Measurements from ENCODE around the gene LEF1. TPM values are rescaled to one million over a fixed set of nuclear protein-coding genes. Genes with fewer than 3 reads are reported as not detected.

The LEF1 gene
- total RNA-seq, 2 experiments from 2014 or later = 281 to 309 TPM

DNA sequence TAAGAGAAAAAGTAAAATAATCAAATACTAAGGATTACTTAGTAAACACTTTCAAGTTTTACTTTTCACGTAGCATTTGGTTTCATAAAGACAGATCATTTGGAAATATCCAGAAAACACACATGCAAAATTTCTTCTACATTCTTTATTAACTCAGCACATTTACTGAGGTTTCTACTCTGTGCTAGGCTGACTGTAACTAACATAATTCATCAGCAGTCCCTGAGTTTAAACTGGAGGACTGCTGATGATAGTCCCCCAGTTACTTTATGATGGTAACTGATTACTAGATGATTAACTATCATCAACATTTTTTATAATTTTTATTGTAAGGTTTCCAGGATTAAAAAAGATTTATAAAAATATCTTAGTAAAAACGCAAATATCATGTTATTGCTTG, 12.3 kb downstream of the LEF1 start:
- peaks cover 36% of the 10 kb centered on the region for H3K36me3 Mint-ChIP-seq
- H3K4me1 Mint-ChIP-seq = peaks cover 77% of the 10 kb centered on the region
- DNase-seq (no peak), ATAC-seq (ENCODE audit: low read depth) (no peak)
- no peaks in the 10 kb centered on the region for H3K9me3 Mint-ChIP-seq
- H3K27ac Mint-ChIP-seq = peak overlapping the region; percentile 80
- H3K27me3 Mint-ChIP-seq = no peaks in the 10 kb centered on the region
- POLR2A ChIA-PET = interaction anchor here (0.7 to 5.7 kb wide), 9 partner anchors 9 to 48 kb away, joined by 3 to 39 read pairs (median 9); partner anchors contain the start of gene LEF1
- H3K4me3 Mint-ChIP-seq = peak overlapping the region; percentile 80

DNA sequence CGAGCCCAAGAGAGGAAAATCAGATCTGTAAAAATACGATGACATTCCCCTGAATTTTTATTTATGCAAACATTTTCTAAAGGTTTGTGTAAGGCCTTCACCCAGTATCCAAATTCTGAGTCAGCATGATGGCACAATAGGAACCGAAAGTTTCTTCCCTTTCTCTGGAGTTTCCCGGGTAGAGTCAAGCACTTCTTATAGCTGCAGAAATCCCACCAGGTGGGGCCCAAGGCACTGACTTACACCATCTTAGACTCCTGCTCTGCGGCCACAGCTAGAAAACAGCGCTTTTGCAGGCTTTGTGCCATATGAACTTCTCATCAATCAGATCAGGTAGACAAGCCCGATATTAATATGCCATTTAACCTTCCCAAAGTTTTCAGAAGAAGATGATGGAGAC, 13.4 kb downstream of the LEF1 start:
- H3K27me3 Mint-ChIP-seq = no peaks in the 10 kb centered on the region
- H3K4me1 Mint-ChIP-seq = peaks cover 76% of the 10 kb centered on the region
- H3K9me3 Mint-ChIP-seq = no peaks in the 10 kb centered on the region
- no peak for DNase-seq
- POLR2A ChIA-PET = interaction anchor here (0.9 to 5.7 kb wide), 9 partner anchors 8 to 311 kb away, joined by 3 to 39 read pairs (median 5); no protein-coding TSS in a partner anchor
- peaks cover 40% of the 10 kb centered on the region for H3K36me3 Mint-ChIP-seq
- peak overlapping the region; percentile 70 for H3K27ac Mint-ChIP-seq
- ATAC-seq (ENCODE audit: low read depth) = peak; percentile 28
- peak overlapping the region; percentile 80 for H3K4me3 Mint-ChIP-seq

DNA sequence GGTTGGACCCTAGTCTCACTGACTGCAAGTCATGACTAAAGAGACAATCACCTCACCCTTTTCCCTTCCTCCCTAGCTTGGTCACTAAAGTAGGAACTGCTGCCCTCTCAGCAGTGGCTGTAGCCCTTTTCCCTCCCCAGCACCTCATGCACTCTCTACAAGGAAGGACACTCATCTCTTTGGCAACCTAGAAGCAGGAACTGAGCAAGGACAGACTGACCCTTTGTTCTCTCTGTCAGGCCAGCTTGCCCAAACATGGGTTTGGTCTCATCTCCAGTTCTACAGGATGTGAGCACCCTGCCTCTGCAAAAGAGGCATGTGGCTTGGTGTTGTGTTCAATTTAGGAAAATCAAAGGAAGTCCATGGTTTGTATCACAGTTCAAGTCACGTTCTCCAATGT, 15.8 kb downstream of the LEF1 start:
- Mint-ChIP-seq H3K9me3 (no peaks in the 10 kb centered on the region), H3K27me3 (no peaks in the 10 kb centered on the region), H3K36me3 (peaks cover 34% of the 10 kb centered on the region), H3K4me1 (peaks cover 68% of the 10 kb centered on the region), H3K27ac (peak overlapping the region; percentile 76), H3K4me3 (peak overlapping the region; percentile 79)
- POLR2A ChIA-PET = interaction anchor here (1.2 to 2.9 kb wide), 8 partner anchors 8 to 123 kb away, joined by 4 to 13 read pairs (median 5); partner anchors contain the start of gene LEF1
- no peak for DNase-seq
- peak; percentile 8 for ATAC-seq (ENCODE audit: low read depth)

DNA sequence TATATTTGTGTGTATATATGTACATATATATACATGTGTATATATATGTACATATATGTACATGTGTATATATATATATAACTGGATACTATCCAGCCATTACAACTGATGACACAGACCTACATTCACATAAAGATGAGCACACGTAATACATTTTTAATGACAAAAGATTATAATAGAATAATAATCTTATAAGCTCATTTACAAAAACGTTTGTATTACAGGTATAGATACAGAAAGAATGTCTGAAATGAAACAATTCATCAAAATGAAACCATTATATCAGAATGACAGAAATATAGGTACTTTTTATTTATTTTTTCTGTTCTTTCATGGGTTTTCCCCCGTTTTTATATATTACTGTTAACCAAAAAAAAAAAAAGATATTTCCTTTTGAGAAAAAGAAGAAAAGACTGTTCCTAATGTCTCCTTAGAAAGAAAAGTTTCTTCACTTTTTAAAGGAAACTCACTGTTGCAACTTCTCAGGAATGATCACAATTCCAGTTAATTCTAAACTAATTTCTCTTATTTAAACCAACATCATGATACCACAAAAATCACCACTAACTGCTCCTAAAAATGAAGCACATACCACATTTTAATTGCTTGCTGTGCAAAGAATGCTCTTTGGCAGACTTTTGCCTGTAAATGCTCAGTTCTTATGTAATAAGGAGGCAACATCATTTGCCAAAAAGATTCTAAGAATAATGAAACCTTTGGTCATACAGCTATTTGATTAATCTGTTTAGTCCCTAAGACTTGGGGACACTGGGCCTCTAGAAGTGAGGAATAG, 18.9 kb downstream of the LEF1 start:
- Mint-ChIP-seq H3K4me3 (peak overlapping the region; percentile 58), H3K36me3 (peaks cover 31% of the 10 kb centered on the region), H3K9me3 (no peaks in the 10 kb centered on the region), H3K27ac (peak overlapping the region; percentile 26), H3K27me3 (no peaks in the 10 kb centered on the region), H3K4me1 (peaks cover 68% of the 10 kb centered on the region)
- no peak for ATAC-seq (ENCODE audit: low read depth)
- POLR2A ChIA-PET = interaction anchor here (0.5 to 2.9 kb wide), 6 partner anchors 8 to 114 kb away, joined by 3 to 10 read pairs (median 4); partner anchors contain the start of gene LEF1
- no peak for DNase-seq

DNA sequence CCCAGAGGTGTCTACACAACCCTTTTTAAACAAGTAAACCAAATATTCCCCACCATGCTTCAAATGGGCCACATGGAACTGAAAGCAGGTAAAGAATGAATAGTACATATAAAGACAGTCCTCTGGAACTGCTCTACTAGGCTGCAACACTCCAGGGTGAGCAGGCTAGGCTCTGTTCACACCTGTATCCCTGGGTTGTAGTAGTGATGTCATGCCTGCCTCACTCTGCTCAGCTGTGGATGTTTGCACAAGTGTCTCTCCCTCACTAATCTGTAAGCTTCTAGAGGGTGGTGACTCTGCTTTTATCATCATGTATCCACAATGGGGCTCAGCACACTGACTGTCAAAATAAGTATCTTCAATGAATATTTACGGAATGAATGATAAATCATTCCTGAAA, 20.4 kb downstream of the LEF1 start:
- Mint-ChIP-seq H3K4me3 (peak overlapping the region; percentile 78), H3K36me3 (peaks cover 35% of the 10 kb centered on the region), H3K27ac (peak overlapping the region; percentile 44), H3K9me3 (no peaks in the 10 kb centered on the region), H3K4me1 (peaks cover 80% of the 10 kb centered on the region), H3K27me3 (no peaks in the 10 kb centered on the region)
- peak; percentile 44 for ATAC-seq (ENCODE audit: low read depth)
- DNase-seq = no peak
- POLR2A ChIA-PET = interaction anchor here (0.8 to 1.7 kb wide), 4 partner anchors 8 to 36 kb away, joined by 3 to 9 read pairs (median 3); partner anchors contain the start of gene LEF1

DNA sequence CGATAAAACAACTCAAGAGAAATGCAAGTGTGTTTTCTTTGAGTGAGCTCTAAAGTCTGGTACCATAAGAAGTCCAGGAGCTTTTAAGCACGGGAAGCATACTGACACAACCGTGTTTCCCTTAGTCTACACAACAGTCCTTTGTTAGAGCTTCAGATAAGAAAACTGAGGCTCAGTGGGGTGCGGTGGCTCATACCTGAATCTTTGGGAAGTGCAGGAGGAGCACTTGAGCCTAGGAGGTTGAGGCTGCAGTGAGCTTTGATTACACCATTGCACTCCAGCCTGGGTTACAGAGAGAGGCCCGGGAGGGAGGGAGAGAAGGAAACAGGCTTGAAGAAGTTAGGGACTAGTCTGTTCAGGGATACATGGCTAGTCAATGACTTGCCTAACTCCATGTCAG, 21.9 kb downstream of the LEF1 start:
- Mint-ChIP-seq H3K27ac (peak overlapping the region; percentile 81), H3K36me3 (peaks cover 23% of the 10 kb centered on the region)
- DNase-seq = no peak

DNA sequence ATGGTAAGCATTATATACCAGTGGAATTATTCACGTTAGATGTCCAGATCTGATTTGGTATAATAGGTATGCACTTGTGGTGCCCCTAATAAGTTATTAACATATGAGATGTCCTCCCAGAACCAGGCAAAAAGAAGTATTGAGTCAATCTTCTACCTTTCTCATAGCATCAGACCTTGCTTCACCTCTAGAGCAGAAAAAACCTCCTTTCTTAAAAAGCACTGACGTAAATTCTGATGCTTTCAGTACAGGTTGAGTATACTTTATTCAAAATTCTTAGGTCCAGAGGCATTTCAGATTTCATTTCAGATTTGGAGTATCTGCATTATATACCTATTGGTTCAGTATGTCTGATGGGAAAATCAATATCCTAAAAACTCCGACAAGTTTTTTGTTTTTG, 22.4 kb downstream of the LEF1 start:
- H3K27me3 Mint-ChIP-seq = no peaks in the 10 kb centered on the region
- peak overlapping the region; percentile 81 for H3K27ac Mint-ChIP-seq
- H3K4me3 Mint-ChIP-seq = peak overlapping the region; percentile 78

More for the DNA sequence above, 21.9 kb downstream of the LEF1 start:
- Mint-ChIP-seq H3K4me3 (peak overlapping the region; percentile 78), H3K27me3 (no peaks in the 10 kb centered on the region), H3K9me3 (no peaks in the 10 kb centered on the region), H3K4me1 (peaks cover 75% of the 10 kb centered on the region)
- no peak for ATAC-seq (ENCODE audit: low read depth)
- POLR2A ChIA-PET = interaction anchor here (0.6 to 3.9 kb wide), 4 partner anchors 9 to 478 kb away, joined by 3 to 27 read pairs (median 10); no protein-coding TSS in a partner anchor

DNA sequence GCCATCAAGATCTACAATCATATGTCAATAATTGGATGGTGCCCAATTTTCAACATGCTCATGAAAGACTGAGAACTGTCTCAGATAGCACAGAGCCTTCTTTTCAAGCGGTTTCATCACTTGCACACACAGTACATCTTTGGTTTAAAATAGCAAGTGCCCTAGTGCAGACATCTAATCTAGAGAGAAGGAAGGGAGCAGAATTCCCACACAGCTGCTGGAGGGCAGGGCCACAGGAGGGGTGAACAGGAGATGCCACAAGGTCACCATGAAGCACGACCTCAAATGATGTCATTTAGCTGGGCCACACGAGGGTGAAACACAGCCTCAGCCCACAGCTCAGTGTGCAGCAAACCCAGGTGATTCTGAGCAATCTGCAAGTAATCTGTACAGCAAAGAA, 24.3 kb downstream of the LEF1 start:
- POLR2A ChIA-PET = interaction anchor here (0.6 to 3.9 kb wide), 14 partner anchors 10 to 421 kb away, joined by 3 to 37 read pairs (median 5); partner anchors contain the start of gene LEF1
- Mint-ChIP-seq H3K27me3 (no peaks in the 10 kb centered on the region), H3K9me3 (no peaks in the 10 kb centered on the region), H3K4me1 (peaks cover 77% of the 10 kb centered on the region), H3K27ac (peak overlapping the region; percentile 78), H3K36me3 (peaks cover 25% of the 10 kb centered on the region), H3K4me3 (peak overlapping the region; percentile 76)
- peak; percentile 51 for ATAC-seq (ENCODE audit: low read depth)
- peak; percentile 58 for DNase-seq

More for the DNA sequence above, 22.4 kb downstream of the LEF1 start:
- POLR2A ChIA-PET = interaction anchor here (1.2 to 3.9 kb wide), 6 partner anchors 12 to 116 kb away, joined by 3 to 37 read pairs (median 11); partner anchors contain the start of gene LEF1
- Mint-ChIP-seq H3K4me1 (peaks cover 77% of the 10 kb centered on the region), H3K9me3 (no peaks in the 10 kb centered on the region), H3K36me3 (peaks cover 26% of the 10 kb centered on the region)
- no peak for DNase-seq
- ATAC-seq (ENCODE audit: low read depth) = no peak

DNA sequence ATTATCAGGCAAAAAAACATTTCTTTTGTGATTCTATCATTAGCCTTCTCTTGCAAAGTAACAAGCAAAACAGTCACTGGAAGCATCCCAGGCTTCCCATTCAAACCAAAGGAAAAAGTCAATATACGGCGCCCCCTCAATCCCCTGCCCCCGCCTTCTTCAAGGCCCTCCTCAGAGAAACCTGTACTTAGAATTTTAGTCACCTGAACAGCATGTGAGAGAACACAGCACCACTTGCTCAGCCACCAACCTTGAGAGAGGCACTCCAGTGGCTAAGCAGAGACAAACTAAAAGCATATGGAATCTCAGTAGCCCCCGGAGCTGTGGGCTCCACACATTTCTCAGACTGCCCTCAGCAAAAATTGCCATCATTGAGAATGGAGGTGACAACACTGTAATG, 25.2 kb downstream of the LEF1 start:
- ATAC-seq (ENCODE audit: low read depth) = no peak
- H3K27ac Mint-ChIP-seq = peak overlapping the region; percentile 78

DNA sequence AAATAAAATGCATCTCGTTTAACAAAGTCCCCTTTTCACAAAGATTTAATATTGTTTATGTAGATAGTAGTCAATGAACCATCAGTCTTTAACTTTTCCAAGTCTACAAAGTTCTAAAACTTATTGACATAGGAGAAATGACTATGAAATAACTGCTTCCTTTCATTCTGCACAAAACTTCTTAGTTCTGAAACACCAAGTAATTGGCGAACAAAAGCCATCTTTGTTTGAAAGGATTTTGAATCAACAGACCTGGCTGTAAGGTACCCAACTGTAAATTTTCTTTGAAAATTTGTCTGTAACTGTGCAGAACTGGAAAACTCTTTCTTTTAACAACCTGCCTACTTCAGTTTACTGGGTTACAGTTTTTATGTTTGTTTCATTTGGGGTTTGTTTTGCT, 25.9 kb downstream of the LEF1 start:
- H3K9me3 Mint-ChIP-seq = no peaks in the 10 kb centered on the region
- DNase-seq (no peak), ATAC-seq (ENCODE audit: low read depth) (no peak)
- peaks cover 30% of the 10 kb centered on the region for H3K36me3 Mint-ChIP-seq
- H3K4me1 Mint-ChIP-seq = peaks cover 82% of the 10 kb centered on the region
- peak overlapping the region; percentile 76 for H3K4me3 Mint-ChIP-seq
- H3K27ac Mint-ChIP-seq = peak overlapping the region; percentile 78
- no peaks in the 10 kb centered on the region for H3K27me3 Mint-ChIP-seq
- POLR2A ChIA-PET = interaction anchor here (0.6 to 3.9 kb wide), 2 partner anchors 24 to 53 kb away, joined by 4 to 37 read pairs; partner anchors contain the start of gene LEF1

More for the DNA sequence above, 25.2 kb downstream of the LEF1 start:
- H3K4me1 Mint-ChIP-seq = peaks cover 82% of the 10 kb centered on the region
- peak overlapping the region; percentile 76 for H3K4me3 Mint-ChIP-seq
- H3K9me3 Mint-ChIP-seq = no peaks in the 10 kb centered on the region
- peaks cover 30% of the 10 kb centered on the region for H3K36me3 Mint-ChIP-seq
- no peaks in the 10 kb centered on the region for H3K27me3 Mint-ChIP-seq
- POLR2A ChIA-PET = interaction anchor here (1.0 to 3.9 kb wide), 7 partner anchors 12 to 422 kb away, joined by 3 to 37 read pairs (median 7); partner anchors contain the start of gene LEF1
- peak; percentile 34 for DNase-seq

DNA sequence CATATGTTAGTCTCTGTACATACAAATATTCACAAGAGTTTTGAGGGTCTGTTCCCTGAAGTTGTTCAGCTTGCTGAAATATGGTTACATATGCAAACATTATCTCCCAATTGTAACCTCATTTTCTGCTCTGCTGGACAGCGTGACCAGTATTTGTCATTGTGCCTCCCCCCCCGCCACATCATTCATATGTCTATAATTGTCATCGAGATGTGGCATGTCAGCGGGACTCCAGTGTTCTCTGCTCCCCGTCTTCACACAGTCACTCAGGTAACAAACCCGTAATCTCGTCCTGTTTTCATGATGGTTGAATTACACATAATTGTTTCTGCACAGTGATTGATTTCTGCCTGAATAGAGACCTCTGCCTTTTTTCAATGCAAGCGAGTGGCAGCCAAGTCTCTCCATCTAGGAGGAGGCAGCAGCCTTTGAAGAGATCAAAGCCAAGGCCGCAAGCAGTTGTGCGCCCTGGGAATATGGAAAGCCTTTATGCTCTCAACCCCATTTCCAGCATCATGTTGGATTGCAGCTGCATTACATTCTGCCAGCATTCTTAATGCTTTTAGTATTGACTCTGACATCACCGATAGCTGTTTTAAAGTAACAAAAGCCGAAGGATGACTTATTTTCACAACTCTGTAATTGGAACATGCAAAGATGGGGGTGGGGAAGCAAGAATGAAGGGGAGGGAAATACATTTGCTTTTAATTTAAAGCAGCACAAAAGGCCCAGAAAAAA, 27.4 kb downstream of the LEF1 start:
- DNase-seq (peak; percentile 29), ATAC-seq (ENCODE audit: low read depth) (no peak)
- Mint-ChIP-seq H3K9me3 (no peaks in the 10 kb centered on the region), H3K27ac (peak overlapping the region; percentile 89), H3K4me3 (peak overlapping the region; percentile 83), H3K27me3 (no peaks in the 10 kb centered on the region), H3K4me1 (peaks cover 74% of the 10 kb centered on the region), H3K36me3 (peaks cover 28% of the 10 kb centered on the region)
- POLR2A ChIA-PET = interaction anchor here (1.4 to 1.6 kb wide), 5 partner anchors 16 to 47 kb away, joined by 3 to 9 read pairs (median 3); no protein-coding TSS in a partner anchor

DNA sequence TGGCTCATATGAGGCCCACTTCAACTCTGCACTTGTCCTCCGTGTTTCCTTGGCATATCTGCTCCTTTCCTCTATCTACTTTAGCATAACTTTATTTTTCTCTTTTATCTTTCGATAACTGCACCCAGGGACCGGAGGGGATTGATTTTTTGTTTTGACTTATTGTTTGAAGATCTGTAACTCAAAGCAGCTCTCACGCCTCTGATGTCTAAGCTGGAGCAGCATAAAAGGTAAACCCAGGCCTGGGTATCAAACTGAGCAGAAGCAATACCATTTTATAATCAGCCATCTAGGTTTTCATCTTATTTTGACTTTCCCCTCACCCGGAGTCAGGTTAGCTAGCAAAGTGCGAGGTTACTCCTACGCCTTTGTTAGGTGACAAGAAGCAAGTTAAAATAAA, 28.4 kb downstream of the LEF1 start:
- Mint-ChIP-seq H3K4me3 (peak overlapping the region; percentile 83), H3K27ac (peak overlapping the region; percentile 89), H3K27me3 (no peaks in the 10 kb centered on the region), H3K9me3 (no peaks in the 10 kb centered on the region), H3K4me1 (peaks cover 73% of the 10 kb centered on the region), H3K36me3 (peaks cover 29% of the 10 kb centered on the region)
- POLR2A ChIA-PET = interaction anchor here (0.9 to 3.2 kb wide), 6 partner anchors 8 to 46 kb away, joined by 3 to 16 read pairs (median 3); no protein-coding TSS in a partner anchor
- ATAC-seq (ENCODE audit: low read depth) (no peak), DNase-seq (no peak)
